Sigmoid colon (tissue), 7 donors: ENCODE results near the gene CELA3A. TPM values are rescaled to one million over a fixed set of nuclear protein-coding genes. Genes with fewer than 3 reads are reported as not detected.
"Not testable (repeated sequence)": the region's sequence is repeated elsewhere in the genome, so short reads cannot be mapped to it uniquely, and the experiment has no call there.

Experiments
- DNase-seq: peaks from one replicate; pipeline ENCODE4 v3.0.0-alpha.2; 2019
- H3K27ac ChIP-seq, 4 donors: fragments of 200-600 bp; sonication (generic); one replicate each; pipeline ENCODE4 v1.5.1; 2016 to 2019; ENCODE audit warnings: mild to moderate bottlenecking in 1 of 4
- H3K27me3 ChIP-seq, 3 donors: fragments of 200-600 bp; sonication (generic); one replicate each; pipeline ENCODE4 v1.5.1; 2019; ENCODE audit warnings: mild to moderate bottlenecking in 1 of 3
- H3K36me3 ChIP-seq, 4 donors: fragments of 200-600 bp; sonication (generic); one replicate each; pipeline ENCODE4 v1.5.1; 2016 to 2019
- H3K4me1 ChIP-seq, 4 donors: fragments of 200-600 bp; sonication (generic); one replicate each; pipeline ENCODE4 v1.5.1; 2017 to 2019
- H3K4me3 ChIP-seq, 4 donors: fragments of 200-600 bp; sonication (generic); one replicate each; pipeline ENCODE4 v1.5.1; 2017 to 2019; ENCODE audit warnings: mild to moderate bottlenecking in 2 of 4, moderate library complexity in 1 of 4
- H3K9me3 ChIP-seq, 4 donors: fragments of 200-600 bp in 3 of 4; sonication (generic) in 3 of 4; one replicate each; pipeline versions ENCODE4 v1.5.1 to v1.6.1; 2013 to 2019
- WGBS, 2 donors: extraction: QIAGEN DNeasy Blood & Tissue Kit; methylation state at CpG; one replicate each; pipeline ENCODE4 v1.1.7; 2013; 5-methylcytosine and 5-hydroxymethylcytosine counted together
- intact Hi-C: fragments of 100-400 bp; cut with DNase I; formaldehyde crosslinking; loops from one replicate; pipeline ENCODE4 v1.15.1; 2023
- polyA plus RNA-seq, 3 donors: library from polyadenylated mRNA; stranded (reverse); fragments of 200-250 nt; gene quantifications; one replicate each; pipeline ENCODE4 v1.2.3, GENCODE V29; 2013
- total RNA-seq, 4 donors: library from RNA; depleted of rRNA; stranded (reverse); fragments of >200 nt; gene quantifications; one replicate each; pipeline ENCODE4 v1.1.0, GENCODE V29; 2016
- donor health status: healthy with polysubstance abuse.
- donor health status: Bipolar disorder and iron deficiency.
- donor health status: healthy.

CELA3A gene
- total and polyA plus RNA-seq, 7 donors: 0.54 to 13.8 (median 6.0) TPM; not detected in 4

DNA sequence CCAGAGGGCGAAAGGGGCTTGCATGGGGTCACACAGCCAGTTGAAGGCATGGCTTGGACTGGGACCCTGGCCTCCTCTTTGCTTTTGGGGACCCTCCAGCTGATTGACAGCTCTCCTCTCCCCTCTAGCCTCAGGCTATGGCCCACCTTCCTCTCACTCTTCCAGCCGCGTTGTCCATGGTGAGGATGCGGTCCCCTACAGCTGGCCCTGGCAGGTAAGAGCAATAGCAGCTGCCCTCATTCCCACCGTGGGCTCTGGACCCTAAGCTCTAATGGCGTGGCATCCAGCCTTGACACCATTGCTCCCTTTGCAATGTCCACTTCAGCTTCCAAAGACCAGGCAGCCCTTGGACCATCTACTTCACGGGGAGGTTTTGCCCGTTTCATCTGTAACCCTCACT lies 1.4 kb downstream of the CELA3A start:
- H3K27ac ChIP-seq, H3K4me1 ChIP-seq, H3K36me3 ChIP-seq, intact Hi-C loops, DNase-seq, H3K27me3 ChIP-seq, H3K9me3 ChIP-seq, H3K4me3 ChIP-seq: not testable (repeated sequence)
- 91 to 94% methylated on average over 8 of the region's 8 CpGs for WGBS, 2 donors

- H3K27me3 ChIP-seq, H3K36me3 ChIP-seq, H3K9me3 ChIP-seq, DNase-seq, H3K27ac ChIP-seq, H3K4me1 ChIP-seq, H3K4me3 ChIP-seq, intact Hi-C loops: not testable (repeated sequence)
- 92 to 97% methylated on average over 3 of the region's 3 CpGs for WGBS, 2 donors
Observed at GRCh38 chr1:22003959-22004358, 2.5 kb downstream of the CELA3A start.

GRCh38 chr1:22005261-22006149 lies 4.0 kb downstream of the CELA3A start:
- H3K9me3 ChIP-seq, intact Hi-C loops: not testable (repeated sequence)

GRCh38 chr1:22006736-22007135 lies 5.3 kb downstream of the CELA3A start:
- 83 to 91% methylated on average over 13 of the region's 13 CpGs for WGBS, 2 donors
- H3K4me3 ChIP-seq, H3K27ac ChIP-seq, H3K27me3 ChIP-seq, intact Hi-C loops, H3K4me1 ChIP-seq, DNase-seq, H3K9me3 ChIP-seq, H3K36me3 ChIP-seq: not testable (repeated sequence)

More at GRCh38 chr1:22005261-22006149, 4.0 kb downstream of the CELA3A start:
- not testable (repeated sequence) for DNase-seq, H3K4me3 ChIP-seq, H3K27ac ChIP-seq, H3K36me3 ChIP-seq, H3K4me1 ChIP-seq, H3K27me3 ChIP-seq
- 69 to 74% methylated on average over 18 of the region's 18 CpGs for WGBS, 2 donors

GRCh38 chr1:22007262-22007661 lies 5.8 kb downstream of the CELA3A start:
- H3K9me3 ChIP-seq, H3K4me1 ChIP-seq, DNase-seq, intact Hi-C loops, H3K27ac ChIP-seq, H3K27me3 ChIP-seq, H3K4me3 ChIP-seq, H3K36me3 ChIP-seq: not testable (repeated sequence)
- 68 to 86% methylated on average over 9 of the region's 10 CpGs for WGBS, 2 donors

- H3K4me3 ChIP-seq, H3K36me3 ChIP-seq, H3K4me1 ChIP-seq, intact Hi-C loops, H3K27ac ChIP-seq, H3K27me3 ChIP-seq, H3K9me3 ChIP-seq, DNase-seq: not testable (repeated sequence)
- 86 to 87% methylated on average over 10 to 11 of the region's 11 CpGs for WGBS, 2 donors
Observed at GRCh38 chr1:22009566-22009965, 8.1 kb downstream of the CELA3A start.

DNA sequence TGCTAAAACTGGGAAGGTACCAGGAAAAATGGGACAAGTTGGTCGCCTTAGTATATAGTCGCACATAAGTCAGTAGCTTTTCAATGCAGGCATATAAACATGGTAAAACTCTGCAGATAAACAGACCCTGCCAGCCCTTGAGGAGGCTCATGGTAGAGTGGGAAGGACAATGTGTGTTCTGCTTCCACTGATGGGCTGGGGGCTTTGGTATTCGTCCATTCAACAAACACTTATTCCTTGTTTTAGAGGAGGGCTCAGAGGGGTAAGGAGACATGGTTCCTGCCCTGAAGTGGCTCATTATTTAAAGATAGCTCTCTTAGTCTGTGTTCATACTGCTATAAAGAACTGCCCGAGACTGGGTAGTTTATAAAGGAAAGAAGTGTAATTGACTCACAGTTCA lies 11.3 kb downstream of the CELA3A start:
- H3K9me3 ChIP-seq, intact Hi-C loops, DNase-seq, H3K36me3 ChIP-seq, H3K4me1 ChIP-seq, H3K4me3 ChIP-seq, H3K27me3 ChIP-seq, H3K27ac ChIP-seq: not testable (repeated sequence)
- WGBS, 2 donors: 68 to 81% methylated on average over 4 of the region's 4 CpGs

DNA sequence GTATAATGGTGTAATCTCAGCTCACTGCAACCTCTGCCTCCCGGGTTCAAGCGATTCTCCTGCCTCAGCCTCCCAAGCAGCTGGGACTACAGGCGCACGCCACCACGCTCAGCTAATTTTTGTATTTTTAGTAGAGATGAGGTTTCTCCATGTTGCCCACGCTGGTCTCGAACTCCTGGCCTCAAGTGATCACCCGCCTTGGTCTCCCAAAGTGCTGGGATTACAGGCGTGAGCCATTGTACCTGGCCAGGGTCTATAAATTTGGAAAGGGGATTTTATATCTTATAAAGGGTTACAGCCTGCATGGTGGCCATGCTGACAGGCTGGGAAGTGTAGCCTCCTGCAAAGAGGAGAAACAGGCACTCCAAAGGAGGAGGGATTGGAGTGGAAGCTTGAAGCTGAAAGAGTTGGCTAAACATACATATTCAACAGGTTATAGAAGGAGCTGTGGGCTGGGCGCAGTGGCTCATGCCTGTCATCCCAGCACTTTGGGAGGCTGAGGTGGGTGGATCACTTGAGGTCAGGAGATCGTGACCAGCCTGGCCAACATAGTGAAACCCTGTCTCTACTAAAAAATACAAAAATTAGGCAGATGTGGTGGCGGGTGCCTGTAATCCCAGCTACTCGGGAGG lies 13.2 kb downstream of the CELA3A start:
- H3K4me1 ChIP-seq, H3K27me3 ChIP-seq, H3K27ac ChIP-seq, H3K36me3 ChIP-seq, H3K4me3 ChIP-seq, H3K9me3 ChIP-seq, intact Hi-C loops: not testable (repeated sequence)
- DNase-seq: peak; percentile 4
- WGBS, 2 donors: 91 to 92% methylated on average over 13 of the region's 13 CpGs
